GM18868 (cell line): ENCODE measurements around the gene TTC8.
A peak's percentile ranks its signal among the peaks of the same experiment; 100 is the strongest.

ENCODE experiments used
- ATAC-seq: cut with Tn5 transposase; IDR thresholded peaks from one replicate; pipeline ENCODE4 v1.9.1; 2021; ENCODE audit warnings: mild to moderate bottlenecking, moderate library complexity; ENCODE audit not compliant: unreplicated experiment

Gene TTC8

DNA sequence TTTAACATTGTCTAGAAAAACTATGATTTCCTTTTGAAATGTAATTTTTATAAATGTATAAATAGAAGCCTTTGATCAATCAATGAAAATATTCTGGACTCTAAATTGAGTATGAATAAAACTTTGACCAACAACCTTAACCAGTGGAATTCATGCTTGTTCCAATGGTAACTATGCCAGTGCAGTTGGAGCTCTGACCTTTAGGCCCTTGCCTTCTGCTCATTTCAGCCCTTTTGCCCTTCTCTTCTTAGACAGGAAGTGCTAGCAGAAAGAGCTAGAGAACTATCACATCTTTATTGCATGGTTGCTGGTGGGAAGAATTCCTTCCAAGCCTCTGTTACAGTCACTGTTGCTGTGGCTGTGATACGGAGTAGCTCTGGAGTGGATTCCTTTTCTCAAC, 39.7 kb downstream of the TTC8 start:
- ATAC-seq = no peak

DNA sequence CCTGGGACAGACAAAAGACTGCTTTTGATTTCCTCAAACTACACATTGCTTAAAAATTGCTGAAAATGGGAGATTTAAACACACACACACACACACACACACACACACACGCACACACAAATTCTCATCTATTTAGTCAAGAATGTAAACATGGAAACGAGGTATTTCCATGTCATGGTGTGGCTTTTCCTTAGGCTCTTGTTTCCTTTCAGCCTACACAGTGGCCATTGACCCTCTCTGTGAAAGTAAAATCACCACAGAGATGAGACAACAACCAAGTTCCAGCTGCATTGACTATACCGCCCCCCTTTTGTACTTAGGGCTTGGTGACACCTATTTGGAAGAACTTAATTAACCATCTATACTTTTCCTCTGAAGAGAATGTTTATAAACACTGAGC, 41.9 kb downstream of the TTC8 start:
- no peak for ATAC-seq

DNA sequence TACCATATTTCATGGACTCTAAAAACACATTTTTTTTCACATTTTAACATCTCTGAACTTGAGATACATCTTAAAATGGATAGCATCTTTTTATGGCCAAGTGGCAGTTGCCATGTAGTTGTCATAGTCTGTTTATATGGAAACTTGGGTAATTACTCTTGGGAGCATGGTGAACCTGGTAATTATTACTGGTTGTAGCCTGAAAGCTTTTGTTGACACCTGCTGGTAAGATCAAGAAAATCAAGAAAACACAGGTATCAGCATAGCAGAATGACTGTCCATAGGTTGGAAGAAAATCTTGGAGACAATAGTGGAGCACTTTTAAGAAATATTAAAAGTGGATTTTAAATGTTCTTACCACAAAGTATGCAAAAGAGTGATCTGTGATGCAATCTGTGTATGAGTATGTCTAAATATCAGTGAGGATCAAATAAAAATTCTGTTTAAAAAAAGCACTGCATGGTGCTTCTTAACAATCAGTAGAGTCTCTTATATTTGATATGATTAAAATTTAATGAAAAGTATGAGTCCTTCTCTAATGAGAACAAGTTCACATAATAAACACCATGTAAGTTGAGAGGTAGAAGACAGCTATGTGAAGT, 44.2 kb downstream of the TTC8 start:
- ATAC-seq = peak; percentile 63

DNA sequence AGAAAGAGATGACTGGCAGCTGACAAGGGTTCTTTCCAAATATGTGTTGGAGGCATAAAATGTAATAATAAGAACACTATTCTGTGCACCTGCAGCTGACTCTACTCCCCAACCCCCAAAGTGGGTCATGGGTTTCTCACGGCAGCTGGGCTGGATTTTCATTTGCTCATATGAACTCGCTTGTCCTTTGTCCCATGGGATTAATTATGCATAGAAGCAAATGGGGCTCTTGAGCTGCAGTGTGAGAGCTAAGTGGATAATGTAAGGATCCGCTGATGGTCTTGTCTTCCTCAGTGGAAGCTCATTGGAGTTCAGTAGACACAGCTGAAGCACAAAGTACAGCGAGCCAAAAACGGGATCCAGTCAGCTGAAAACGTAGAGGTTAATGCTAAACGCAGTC, 46.3 kb downstream of the TTC8 start:
- ATAC-seq = no peak

DNA sequence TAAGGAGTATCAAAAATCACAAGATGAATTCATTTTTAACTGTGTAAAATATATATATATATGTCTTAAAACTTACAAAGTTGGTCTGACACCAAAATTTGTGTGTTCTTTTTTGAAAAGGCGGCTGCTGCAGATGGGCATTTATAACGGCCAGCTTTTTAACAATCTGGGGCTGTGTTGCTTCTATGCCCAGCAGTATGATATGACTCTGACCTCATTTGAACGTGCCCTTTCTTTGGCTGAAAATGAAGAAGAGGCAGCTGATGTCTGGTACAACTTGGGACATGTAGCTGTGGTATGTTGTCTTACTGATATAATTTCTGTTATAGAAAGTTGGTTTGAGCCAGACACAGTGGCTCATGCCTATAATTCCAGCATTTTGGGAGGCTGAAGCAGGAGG, 47.0 kb downstream of the TTC8 start:
- ATAC-seq = no peak

DNA sequence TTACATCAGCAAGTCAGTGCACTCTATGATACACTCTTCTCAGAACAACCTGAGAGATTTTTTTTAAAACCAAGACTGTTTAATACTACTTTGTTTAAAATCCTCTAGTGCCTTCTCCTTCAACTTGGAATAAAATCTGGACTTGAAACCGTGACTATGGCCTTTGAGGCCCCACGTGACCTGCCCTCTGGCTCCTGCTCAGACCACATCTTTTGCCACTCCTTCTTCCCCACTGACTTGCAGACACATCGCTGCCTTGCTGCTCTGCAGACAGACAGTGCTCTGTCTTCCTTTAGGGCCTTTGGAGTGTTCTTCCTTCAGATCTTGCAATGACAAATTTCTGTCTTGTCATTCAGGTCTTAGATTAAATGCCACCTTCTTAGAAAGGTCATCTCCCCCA, 48.5 kb downstream of the TTC8 start:
- ATAC-seq = no peak

DNA sequence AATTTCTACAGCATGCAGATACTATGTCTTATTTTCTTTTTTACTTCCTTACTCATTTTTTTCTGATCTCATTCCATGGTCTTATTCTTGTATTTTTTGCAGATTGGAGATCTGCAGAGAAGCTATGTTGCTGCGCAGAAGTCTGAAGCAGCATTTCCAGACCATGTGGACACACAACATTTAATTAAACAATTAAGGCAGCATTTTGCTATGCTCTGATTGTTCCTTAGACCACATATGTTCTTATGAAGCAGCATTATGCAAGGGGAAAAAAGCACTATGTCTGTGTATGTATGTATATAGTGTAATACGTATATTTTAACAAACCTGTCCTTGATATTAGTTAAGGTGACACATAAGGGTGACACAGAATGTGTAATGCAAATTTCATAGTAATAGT, 52.7 kb downstream of the TTC8 start:
- no peak for ATAC-seq

DNA sequence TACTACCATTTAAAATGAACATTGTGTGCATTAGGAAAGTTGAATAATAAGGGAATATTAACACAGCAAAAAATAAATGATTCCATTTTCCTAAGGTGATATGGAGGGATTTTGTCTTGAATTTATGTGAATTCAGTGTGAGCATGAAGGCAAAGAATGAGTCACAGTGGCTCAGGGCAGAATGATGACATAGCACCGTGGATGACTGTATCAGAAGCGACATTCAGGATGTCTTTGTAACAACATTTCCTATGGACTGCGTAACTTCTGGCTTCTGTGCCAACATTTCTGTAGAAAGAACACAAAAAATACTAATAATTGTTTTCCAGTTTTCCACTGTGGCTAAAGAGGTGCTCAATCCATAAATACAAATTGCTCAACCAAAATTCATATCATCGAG, 54.6 kb downstream of the TTC8 start:
- ATAC-seq = no peak

DNA sequence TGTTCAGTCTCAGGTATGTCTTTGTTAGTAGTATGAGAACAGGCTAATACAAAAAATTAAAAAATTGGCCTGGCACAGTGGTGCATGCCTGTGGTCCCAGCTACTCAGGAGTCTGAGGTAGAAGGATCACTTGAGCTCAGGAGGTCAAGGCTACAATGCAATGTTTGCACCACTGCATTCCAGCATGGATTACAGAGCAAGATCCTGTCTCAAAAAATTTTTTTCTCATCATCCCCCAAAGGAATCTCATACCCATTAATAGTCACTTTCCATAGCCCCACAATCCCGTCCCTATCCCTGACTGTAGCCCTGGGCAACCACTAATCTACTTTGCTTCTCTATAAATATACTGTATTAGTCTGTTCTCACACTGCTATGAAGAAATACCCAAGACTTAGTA, 57.8 kb downstream of the TTC8 start:
- no peak for ATAC-seq

DNA sequence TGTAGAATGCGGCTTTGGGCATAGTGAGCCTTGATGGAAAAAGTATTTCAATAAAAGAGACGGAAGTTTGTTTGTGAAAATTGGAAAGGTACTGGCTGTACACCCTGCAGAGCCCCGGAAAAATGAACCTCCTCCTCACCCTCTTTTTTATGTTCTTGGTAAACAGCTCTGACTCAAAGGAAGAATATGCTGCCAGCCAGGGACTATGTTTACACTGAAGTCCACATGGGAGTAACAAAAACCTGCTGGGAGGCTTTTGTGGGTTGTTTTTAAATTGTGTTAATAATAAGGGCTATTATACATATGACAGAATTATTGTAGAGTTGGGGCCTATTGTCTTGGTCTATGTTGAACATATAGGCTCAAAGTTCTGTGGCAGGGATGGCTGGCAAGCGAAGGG, 70.7 kb downstream of the TTC8 start:
- ATAC-seq = no peak

DNA sequence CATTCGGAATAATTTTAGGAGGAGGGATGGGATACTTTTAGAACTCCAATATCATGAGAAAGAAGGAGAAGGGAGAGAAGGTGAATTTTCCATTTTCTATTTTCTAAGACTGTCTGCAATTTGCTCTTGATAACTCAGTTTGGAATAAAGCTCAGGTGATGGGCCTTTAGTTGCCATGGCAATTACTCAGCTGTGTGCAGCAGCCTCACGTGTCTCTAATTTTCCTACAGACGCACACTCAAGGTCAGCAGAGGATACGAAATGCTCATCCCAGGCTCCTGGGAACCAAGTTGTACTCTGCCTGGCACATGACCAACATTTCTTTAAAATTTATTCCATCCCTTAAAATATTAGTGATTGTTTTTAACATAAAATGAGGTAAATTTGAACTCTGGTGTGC, 76.7 kb downstream of the TTC8 start:
- no peak for ATAC-seq

DNA sequence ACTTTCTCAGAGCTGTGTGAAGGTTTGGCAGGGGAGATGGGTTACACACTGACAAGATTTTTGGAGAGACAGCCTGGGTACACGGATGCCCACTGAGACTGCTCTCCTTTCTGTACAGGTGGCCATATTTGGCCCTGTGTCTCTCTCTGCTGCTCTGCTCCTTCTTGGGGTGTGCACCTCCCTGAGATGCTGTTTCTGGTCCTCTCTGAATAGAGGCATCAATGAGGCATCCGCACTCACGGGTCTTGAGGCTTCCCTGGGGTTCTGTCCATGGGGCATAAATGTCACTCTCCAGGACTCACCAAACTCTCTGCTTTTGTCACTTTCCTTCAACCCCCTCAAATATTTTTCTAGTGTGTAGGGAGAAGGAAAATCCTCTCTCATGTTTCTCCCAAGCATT, 77.5 kb downstream of the TTC8 start:
- ATAC-seq = no peak

DNA sequence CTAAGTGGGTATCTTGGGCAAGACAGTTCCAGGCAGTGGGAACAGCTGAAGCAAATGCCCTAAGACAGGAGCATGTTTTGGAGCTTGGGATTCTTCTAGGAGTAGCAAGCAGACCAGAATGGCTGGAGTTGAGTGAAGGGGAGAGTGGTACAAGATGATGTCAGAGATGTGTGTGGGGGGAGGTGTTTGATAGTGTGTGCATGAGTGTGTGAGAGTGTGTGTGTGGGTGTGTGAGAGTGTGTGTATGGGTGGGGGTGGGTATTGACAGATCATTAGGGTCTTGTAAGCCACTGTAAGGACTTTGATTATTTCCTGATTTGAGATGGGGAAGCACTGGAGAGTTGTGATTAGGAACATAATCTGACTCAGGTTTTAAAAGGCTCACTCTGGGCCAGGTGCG, 78.4 kb downstream of the TTC8 start:
- no peak for ATAC-seq

DNA sequence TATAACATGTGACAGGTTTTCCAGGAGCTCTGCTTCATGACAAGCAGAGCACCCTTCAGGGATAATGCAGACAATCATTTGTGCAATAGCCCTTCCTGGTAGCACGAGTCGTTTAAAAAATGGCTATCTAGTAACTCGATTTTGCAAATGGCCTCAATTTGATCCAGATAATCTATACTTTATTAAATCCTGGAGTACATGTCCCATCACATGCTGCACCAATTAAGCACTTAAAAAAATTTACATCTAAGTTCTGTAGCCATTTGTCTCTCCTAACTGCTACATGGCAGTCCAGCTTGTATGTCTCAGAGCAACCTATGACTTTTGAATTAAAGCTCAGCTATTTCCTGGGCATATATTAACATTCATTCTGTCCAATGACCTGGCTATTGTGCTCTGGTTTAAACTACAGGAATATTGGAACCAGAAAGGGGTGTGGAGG, 79.8 kb downstream of the TTC8 start:
- ATAC-seq = no peak

DNA sequence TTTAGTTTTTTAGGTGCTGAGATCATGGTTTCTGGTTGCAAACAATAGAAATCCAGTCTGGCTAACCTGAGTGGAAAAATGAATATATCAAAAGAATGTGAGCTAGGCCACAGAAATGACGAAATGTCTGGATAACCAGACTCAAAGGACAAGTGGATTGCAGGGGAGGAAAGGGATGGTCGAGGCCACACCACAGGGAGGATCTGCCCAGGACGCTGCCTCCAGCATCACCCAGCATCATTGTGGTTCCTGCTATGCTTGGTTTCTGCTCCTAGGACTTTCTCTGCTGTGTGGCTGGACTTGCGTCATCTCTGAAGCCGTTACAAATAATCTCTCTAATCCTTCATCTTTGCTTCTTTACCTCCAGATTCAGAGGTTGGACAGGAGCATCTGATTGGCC, 80.4 kb downstream of the TTC8 start:
- ATAC-seq = no peak

DNA sequence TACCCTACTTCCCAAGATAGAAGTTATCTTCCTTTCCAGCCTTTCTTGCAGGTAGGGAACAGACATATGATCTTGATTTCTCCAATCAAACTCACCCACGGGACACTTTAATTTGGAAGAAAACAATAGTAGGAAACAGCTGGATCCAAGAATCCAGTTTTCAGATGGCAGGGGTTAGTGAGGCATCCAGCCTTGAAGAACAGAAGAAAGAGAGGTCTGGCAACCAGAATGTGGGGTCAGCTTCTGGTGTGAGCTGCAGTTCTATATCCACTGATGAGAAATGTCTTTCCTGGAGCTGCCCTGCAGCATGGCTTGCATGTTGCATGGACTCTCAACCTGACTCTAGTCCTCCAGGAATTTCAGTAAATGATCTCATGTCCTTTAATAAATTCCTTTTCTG, 83.8 kb downstream of the TTC8 start:
- no peak for ATAC-seq

DNA sequence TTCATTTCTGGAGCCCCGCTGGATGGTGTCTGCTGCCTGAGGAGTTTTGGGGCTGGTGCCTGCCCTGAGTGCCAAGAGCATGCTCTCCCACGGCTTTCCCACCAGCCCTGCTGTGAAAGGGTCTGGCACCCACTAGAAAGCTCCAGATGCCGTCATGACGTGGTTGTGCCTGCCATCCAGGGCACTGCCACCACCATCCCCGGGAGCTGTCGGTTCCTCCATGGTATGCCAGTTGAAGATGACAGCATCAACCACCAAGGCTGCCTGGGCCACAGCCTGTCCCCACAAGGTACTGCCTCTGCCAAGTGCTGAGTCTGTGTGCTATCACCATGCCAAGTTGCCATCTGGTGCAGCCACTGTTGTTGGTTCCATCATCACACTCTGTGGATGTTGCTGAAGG, 85.9 kb downstream of the TTC8 start:
- ATAC-seq = no peak

DNA sequence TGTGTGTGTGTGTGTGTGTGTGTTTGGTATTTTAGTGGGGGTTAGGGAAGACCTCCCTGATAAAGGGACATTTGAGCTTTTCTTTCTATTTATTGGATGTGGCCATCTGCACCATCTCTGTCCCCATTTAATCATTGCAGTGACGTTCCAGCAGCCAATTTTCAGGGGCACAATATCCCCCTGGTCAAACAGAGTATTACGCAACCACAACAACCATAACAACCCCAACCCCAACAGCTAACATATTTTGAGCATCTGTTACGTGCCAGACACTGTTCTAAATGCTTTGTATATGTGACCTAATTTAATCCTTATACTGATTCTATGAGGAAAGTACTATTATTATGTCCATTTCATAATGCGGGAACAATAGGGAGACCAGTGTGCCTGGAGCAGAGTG, 87.4 kb downstream of the TTC8 start:
- no peak for ATAC-seq

DNA sequence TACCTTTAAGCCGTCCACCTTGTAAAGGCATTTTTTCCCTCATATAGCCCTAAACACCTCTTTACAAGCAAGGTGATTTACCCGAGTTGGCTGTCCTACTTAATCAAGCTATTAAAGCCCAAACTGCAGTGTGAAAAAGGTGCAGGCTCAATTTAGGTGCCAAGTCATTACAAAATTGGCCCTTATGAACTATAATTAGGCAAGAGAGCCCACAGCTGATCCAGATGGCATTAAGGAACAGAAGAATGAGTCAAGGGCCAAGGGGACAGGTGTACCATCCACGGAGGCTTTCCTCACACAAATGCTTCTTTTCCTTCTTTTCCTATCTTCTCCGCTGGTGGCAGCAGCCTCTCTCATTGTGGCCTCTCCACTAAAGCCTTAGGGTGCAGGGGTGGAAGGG, 90.5 kb downstream of the TTC8 start:
- no peak for ATAC-seq

DNA sequence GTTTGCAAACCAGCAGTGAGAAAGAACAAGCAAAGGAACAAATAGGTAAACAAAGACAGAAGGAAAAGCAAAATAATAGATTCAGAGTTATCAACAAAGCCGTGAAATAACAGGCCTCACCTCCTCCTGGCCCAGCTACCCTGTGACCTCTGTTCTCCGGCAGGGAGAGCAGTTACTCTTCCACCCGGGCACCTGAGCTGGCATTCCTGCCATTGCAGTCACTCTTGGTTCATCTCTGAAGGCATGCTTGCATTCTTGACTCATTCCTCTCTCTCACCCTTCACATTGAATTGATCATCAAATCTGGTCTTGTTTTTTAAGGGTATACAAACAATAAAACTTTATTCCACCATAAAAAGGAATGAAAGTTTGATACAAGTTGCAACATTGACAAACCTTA, 95.1 kb downstream of the TTC8 start:
- ATAC-seq = no peak
